ENCODE results near the gene SLC22A12. TPM values are rescaled to one million over a fixed set of nuclear protein-coding genes. Genes with fewer than 3 reads are reported as not detected.

The SLC22A12 gene
- total RNA-seq, 1 donor from 2014 or later, result not detected

DNA sequence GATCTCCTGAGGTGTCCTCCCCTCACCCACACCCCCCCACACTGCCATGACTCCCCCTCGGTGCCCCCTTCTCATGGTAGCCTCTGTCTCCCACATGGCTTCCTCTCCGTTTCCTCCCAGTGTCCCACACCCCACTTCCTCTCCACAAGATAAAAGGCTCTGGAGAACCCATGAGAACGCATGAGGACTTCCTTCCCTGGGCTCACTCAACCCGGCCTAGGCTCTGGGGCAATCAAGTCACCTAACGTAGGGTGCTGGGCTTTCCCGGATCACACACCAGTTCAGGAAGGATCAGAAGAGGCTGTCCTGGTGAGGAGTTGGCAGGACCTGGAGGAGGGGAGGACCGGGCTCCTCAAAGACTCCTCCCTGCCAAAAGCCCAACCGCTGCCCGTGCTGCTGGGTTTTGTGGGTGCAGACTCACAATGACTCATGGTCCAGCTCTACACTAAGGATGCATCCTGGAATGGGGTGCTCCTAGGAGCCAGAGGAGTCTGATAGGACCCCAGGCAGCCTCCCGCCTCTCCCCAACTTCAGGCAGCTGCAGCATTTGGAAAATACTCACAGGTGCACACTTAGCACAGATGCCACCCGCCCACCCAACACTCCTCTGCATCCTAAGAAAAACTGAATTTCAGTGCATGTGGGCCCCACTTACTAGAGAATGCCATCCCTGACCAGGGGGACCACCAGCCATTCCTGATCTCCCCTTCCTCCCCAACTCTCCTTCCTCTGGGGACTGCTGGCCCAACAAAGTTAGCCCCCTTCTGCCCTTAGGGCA, 21.0 kb downstream of the SLC22A12 start:
- peak overlapping the region; percentile 53 for H3K27ac Mint-ChIP-seq (ENCODE audit: unreplicated experiment)

DNA sequence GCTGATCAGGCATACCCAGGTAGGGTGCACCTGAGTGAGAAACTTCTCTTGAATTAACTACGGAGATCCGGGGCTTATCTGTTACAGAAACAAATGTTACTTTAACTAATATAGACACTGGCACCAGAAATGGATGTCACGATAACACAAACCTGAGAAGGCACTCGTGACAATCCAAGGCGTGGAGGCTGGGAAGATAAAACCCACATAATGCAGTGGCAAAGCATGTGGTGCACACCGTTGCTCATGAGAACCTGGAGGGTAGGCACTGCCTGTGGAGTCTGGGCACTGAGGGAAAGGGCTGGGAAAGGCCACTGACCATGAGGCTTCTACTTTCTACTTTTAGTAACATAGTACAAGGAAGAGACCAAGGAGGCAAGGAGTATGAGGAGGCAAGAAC, 22.6 kb downstream of the SLC22A12 start:
- no peak overlapping the region for H2AFZ ChIP-seq (ENCODE audit: low read depth, low read length)

More for the DNA sequence above, 21.0 kb downstream of the SLC22A12 start:
- TF ChIP-seq EZH2 (IDR thresholded peaks at IDR 0.05; ENCODE audit: insufficient read depth, low read length), result no peak
- TF ChIP-seq, protein P1, sequence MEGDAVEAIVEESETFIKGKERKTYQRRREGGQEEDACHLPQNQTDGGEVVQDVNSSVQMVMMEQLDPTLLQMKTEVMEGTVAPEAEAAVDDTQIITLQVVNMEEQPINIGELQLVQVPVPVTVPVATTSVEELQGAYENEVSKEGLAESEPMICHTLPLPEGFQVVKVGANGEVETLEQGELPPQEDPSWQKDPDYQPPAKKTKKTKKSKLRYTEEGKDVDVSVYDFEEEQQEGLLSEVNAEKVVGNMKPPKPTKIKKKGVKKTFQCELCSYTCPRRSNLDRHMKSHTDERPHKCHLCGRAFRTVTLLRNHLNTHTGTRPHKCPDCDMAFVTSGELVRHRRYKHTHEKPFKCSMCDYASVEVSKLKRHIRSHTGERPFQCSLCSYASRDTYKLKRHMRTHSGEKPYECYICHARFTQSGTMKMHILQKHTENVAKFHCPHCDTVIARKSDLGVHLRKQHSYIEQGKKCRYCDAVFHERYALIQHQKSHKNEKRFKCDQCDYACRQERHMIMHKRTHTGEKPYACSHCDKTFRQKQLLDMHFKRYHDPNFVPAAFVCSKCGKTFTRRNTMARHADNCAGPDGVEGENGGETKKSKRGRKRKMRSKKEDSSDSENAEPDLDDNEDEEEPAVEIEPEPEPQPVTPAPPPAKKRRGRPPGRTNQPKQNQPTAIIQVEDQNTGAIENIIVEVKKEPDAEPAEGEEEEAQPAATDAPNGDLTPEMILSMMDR (IDR thresholded peaks at IDR 0.05; ENCODE audit: insufficient read depth, low read depth, low read length), result no peak
- H3K4me1 Mint-ChIP-seq (ENCODE audit: low read depth, unreplicated experiment), result no peaks in the 10 kb centered on the region
- no peaks in the 10 kb centered on the region for H3K36me3 Mint-ChIP-seq (ENCODE audit: low read depth, unreplicated experiment)
- no peaks in the 10 kb centered on the region for H3K9me3 Mint-ChIP-seq (ENCODE audit: unreplicated experiment)
- no peak overlapping the region for H3K9ac ChIP-seq (ENCODE audit: low read length)
- H2AFZ ChIP-seq (ENCODE audit: low read depth, low read length), result no peak overlapping the region
- no peak overlapping the region for H3K27ac ChIP-seq (ENCODE audit: low read depth, low read length)
- no peaks in the 10 kb centered on the region for H3K9me3 ChIP-seq (ENCODE audit: insufficient read depth, low read depth, low read length)
- H3K27me3 ChIP-seq (ENCODE audit: insufficient read depth, low read length), result peaks cover 7% of the 10 kb centered on the region
- no peaks in the 10 kb centered on the region for H3K79me2 ChIP-seq (ENCODE audit: insufficient read depth, low read length)
- H3K27me3 Mint-ChIP-seq (ENCODE audit: low read depth, unreplicated experiment), result peaks cover 37% of the 10 kb centered on the region
- no peak overlapping the region for H3K4me3 ChIP-seq (ENCODE audit: insufficient read depth, low read depth, low read length)
- no peak for FAIRE-seq
- no peaks in the 10 kb centered on the region for H3K4me1 ChIP-seq (ENCODE audit: insufficient read depth, low read length)
- H3K36me3 ChIP-seq (ENCODE audit: insufficient read depth, low read length), result no peaks in the 10 kb centered on the region
- no peak overlapping the region for H3K4me3 Mint-ChIP-seq (ENCODE audit: unreplicated experiment)
- no peaks in the 10 kb centered on the region for H4K20me1 ChIP-seq (ENCODE audit: insufficient read depth, low read length)
- DNase-seq (ENCODE audit: low read depth), result no peak
- no peak overlapping the region for H3K4me2 ChIP-seq (ENCODE audit: low read length)

More for the DNA sequence above, 22.6 kb downstream of the SLC22A12 start:
- Histone ChIP-seq H3K9me3 (ENCODE audit: insufficient read depth, low read depth, low read length) (no peaks in the 10 kb centered on the region), H4K20me1 (ENCODE audit: insufficient read depth, low read length) (no peaks in the 10 kb centered on the region), H3K4me1 (ENCODE audit: insufficient read depth, low read length) (no peaks in the 10 kb centered on the region), H3K36me3 (ENCODE audit: insufficient read depth, low read length) (no peaks in the 10 kb centered on the region), H3K27ac (ENCODE audit: low read depth, low read length) (no peak overlapping the region), H3K27me3 (ENCODE audit: insufficient read depth, low read length) (peaks cover under 1% of the 10 kb centered on the region), H3K4me2 (ENCODE audit: low read length) (no peak overlapping the region), H3K9ac (ENCODE audit: low read length) (no peak overlapping the region), H3K79me2 (ENCODE audit: insufficient read depth, low read length) (no peaks in the 10 kb centered on the region), H3K4me3 (ENCODE audit: insufficient read depth, low read depth, low read length) (no peak overlapping the region)
- TF ChIP-seq, protein P1 (IDR thresholded peaks at IDR 0.05; ENCODE audit: insufficient read depth, low read depth, low read length), result no peak
- TF ChIP-seq EZH2 (IDR thresholded peaks at IDR 0.05; ENCODE audit: insufficient read depth, low read length), result no peak
- DNase-seq (ENCODE audit: low read depth) (no peak), FAIRE-seq (no peak)
- Mint-ChIP-seq H3K27ac (ENCODE audit: unreplicated experiment) (no peak overlapping the region), H3K9me3 (ENCODE audit: unreplicated experiment) (no peaks in the 10 kb centered on the region), H3K4me1 (ENCODE audit: low read depth, unreplicated experiment) (no peaks in the 10 kb centered on the region), H3K36me3 (ENCODE audit: low read depth, unreplicated experiment) (no peaks in the 10 kb centered on the region), H3K4me3 (ENCODE audit: unreplicated experiment) (no peak overlapping the region), H3K27me3 (ENCODE audit: low read depth, unreplicated experiment) (peaks cover 35% of the 10 kb centered on the region)
